ENCODE results near the gene SART3.
"Not testable (repeated sequence)": the region's sequence is repeated elsewhere in the genome, so short reads cannot be mapped to it uniquely, and the experiment has no call there.

SART3 gene

GRCh38 chr12:108597559-108598471 lies 36.8 kb upstream of the SART3 start, which contains the start of gene TMEM119:
Gene TMEM119, minus strand, starts transcription at chr12:108598084. Its CDS starts 5,701 bp downstream, at chr12:108592383.
- no peak for DNase-seq

DNA sequence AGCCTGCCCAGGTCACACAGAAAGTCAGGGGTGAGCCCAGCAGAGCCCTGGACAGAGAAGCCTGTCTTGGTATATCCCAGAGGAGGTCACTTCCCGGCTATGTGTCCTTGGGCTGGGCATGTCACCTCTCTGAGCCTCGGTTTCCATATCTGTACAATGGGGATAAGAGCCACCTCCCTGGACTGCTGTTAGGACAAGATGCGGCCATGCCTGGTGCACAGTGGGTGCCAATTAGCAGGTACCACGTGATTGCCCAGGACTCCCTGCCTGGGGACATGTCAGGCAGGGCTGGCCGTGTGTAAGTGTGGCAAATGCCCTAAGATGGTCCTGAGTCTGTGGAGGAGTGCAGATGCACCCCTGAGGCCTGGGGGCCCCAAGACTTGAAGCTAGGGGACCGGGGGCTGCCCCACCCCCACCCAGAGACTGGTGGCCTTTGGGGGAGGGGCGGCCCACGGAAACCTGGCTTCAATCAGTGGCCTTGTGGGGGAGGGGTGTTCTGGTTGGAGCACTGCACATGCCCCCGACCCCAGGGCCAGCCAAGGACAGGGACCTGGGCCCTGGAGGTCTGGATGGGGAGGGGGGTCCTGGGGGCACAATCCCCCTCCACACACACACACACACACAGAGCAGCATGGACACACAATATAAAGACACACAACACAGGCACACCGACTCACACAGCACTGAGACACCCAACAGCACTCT lies 36.0 kb upstream of the SART3 start:
- no peak for DNase-seq

- DNase-seq = no peak
Observed at GRCh38 chr12:108595711-108596647, 35.0 kb upstream of the SART3 start.

DNA sequence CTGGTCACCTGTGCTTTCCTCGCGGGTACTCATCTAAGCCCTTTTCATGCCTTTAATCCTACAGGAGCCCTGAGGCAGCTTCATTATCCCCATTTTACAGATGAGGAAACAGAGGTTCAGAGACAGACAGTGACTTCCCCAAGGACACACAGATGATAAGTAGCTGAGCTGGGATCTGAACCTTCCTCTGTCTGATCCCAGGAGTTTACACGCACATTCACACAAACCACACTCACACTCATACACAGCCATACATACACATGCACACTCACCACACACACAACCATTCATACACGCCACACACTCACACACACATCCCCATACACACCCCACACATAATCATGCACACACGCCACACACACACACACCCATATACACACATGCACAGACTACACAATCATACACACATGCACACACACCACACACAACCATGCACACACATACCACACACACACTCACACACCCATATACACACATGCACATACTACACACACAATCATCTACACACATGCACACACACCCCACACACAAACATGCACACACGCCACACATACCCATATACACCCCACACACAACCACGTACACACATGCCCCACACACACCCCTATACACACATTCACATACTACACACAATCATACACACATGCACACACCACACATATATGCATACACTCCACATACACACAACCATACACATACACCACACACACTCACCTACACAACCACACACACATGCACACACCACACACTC lies 34.2 kb upstream of the SART3 start:
- no peak for DNase-seq

DNA sequence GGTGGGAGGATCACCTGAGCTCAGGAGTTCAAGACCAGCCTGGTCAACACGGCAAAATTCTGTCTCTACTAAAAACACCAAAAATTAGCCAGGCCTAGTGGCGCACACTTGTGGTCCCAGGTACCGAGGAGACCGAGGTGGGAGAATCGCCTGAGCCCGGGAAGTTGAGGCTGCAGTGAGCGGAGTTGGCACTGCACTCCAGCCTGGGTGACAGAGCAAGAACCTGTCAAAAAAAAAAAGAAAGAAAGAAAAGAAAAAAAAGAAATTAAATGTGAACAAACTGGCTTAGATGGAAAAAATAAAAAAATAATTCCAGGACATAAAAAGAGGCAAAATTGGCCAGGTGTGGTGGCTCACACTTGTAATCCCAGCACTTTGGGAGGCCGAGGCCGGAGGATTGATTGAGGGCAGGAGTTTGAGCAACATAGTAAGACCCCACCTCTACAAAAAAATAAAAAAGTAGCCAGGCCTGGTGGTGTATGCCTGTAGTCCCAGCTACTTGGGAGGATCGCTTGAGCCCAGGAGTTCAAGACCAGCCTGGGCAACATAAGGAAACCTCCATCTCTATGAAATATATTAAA lies 33.4 kb upstream of the SART3 start:
- DNase-seq = no peak

DNA sequence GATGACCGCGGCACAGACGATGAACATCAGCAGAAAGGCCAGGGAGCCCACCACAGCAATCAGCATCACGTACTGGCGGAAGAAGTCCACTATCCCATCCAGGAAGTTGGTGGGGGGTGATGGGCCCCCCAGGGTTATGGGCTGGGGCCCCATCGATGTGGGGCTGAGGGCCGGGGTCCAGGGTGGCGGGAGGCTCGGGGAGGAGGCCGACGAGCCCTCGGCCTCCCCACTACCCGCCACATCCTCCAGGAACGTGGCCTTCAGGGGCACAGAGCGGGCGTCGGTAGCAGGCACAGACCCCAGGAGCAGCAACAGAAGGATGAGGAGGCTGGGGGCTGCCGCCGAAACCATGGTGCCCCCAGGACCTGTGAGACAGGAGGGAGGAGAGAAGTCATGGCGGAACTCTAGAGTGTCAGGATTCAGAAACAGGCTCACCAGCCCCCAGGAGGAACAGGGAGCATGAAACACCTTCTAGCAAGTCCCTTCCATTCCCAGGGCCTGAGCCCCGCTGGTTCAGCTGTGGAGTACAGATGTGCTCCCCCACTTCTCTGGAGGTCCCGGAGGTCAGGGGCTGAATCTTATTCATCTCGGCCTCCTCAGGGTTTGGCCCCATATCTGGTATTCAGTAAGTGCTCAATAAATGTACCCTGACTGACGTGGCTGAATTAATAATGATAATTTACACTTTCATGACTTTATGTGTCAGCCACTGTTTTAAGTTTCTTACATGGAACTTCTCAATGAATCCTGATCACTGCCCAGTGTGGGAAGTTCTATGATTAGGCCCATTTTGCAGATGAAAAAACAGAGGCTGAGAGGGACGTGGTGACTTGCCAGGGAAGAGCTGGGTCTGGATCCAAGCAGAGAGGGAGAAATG lies 31.3 kb upstream of the SART3 start:
- no peak for DNase-seq

- DNase-seq = no peak
Observed at GRCh38 chr12:108591267-108591980, 30.5 kb upstream of the SART3 start.

- DNase-seq = not testable (repeated sequence)
Observed at GRCh38 chr12:108590463-108590862, 29.5 kb upstream of the SART3 start.

GRCh38 chr12:108589840-108590229 lies 28.9 kb upstream of the SART3 start:
- no peak for DNase-seq

DNA sequence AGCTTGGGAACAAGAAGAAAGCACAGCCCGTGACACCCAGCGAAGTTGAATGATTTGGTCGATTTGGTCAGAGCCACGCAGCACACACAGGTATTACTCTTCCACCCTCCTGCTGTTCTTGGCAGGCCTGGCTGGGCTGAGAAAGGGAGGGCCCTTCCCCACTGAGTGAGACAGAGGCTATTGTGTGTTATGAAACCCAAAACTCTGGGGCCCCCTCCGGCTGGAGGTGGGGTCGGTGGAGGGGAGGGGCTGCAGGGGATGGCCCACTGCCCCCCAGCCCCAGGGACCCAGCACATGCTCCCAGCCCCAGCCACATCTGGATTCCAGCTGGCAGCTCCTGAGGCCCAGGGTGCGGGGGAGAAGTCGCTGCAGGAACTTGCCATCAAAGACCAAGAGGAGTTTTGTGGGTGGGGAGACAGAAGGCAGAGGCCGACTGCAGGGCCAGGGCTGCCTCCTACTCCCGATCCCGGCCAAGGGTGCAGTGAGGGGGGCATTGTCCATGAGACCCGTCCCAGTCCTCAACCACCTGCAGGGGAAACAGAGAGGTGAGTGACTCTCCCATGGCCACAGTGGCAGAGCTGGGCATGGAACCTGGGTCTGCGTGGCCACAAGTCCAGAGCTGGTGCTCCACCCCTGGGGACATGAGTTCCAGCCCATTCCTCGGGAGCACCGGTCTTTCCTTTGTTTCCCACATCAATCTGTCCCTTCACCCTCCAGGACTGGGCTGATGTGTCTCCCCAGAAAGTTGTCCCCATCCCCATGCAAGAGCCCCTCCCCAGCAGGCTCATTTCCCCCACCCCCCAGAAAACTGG lies 28.3 kb upstream of the SART3 start:
- no peak for DNase-seq

DNA sequence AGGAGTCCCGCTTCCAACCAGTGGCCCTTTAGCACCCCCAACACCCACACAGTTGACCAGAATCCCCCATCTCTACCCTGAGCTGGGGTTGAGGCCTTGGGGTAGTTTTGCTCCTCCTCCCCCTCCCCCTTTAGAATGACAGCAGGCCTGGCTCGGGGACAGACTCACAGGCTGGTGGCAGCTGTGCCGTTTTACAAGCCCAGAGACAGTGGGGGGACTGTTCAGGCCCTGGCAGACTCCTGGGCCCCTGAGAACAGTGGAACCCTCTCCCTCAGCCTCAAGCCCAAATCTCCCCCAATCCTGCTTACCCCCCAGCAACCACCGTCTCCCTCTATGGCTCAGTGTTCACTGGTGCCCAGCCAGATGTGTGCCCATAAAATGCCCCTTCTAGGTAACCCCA lies 26.9 kb upstream of the SART3 start:
- DNase-seq = no peak

DNA sequence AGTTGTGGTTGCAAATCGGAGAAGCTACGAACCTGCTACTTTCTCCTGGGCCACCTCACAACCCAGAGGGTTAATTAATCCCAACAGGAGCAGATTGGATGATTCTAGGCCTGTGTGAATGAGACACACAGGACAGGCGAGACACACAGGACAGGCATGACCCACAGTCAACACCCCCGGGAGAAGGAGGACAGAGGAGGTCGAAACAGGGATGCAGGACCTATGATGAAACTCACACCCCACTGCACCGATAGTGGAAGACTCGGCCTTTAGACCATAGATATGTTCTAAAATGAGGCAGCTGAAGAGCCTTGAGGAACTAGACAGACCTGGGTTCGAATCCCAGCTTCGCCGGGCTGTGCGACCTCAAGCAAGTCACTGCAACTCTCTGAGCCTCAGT lies 25.3 kb upstream of the SART3 start:
- no peak for DNase-seq

DNA sequence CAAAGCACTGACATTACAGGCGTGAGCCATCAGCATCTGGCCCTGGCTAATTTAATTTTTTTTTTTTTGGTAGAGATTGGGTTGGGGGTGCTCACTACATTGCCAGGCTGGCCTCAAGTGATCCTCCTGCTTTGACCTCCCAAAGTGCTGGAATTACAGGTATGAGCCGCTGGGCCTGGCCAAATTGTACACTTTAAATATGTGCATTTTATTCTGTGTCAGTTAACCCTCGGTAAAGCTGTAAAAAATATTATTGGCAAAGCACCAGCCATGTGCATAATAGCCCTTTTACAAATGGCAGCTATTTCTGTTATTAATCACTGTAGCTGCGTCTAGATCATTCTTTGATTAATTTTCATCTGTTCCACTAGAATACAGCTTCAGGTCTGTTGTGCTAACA lies 24.9 kb upstream of the SART3 start:
- DNase-seq = no peak

DNA sequence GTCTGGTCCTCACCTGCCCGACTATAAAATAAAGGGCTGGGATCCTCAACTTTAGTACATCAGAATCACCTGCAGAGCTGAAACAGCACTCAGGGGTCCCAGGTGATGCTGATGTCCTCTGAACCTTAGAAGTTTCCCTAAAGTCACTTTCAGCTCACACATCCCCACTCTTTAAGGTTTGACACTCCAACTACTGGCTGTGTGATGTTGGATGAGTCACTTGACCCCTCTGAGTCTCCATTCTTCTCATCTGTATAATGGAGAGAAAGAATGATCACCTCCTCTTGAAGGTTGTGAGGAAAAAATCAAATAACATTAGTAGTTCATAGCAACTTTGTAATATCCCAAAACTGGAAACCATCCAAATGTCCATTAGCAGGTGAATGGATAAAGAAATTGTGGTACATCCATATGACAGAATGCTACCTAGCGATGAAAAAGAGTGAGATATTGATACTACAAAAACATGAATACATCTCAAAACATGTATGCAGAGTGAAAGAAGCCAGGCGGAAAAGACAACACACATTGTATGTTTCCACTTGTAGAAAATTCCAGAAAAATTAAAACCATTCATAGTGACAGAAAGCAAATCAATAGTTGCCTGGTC lies 23.6 kb upstream of the SART3 start:
- no peak for DNase-seq

DNA sequence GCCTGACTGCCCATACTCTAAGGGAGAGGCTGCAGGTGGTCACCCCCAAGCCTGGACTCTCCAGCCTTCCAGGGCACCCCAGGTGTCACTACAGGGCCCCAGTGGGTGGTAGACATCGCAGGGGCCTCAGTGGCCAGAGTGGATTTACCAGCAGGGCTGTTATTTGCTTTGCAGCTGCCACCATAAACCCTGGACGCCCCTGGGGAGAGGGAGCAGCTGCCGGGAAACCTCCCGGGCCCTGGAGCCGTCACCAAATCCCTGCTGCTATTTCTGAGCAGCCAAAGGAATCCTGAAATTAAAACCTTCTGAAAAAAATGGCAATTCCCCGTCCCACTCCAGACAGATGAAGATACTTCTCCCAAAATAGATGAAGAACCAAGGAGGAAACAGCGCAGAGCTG lies 23.0 kb upstream of the SART3 start:
- no peak for DNase-seq

- DNase-seq = no peak
Observed at GRCh38 chr12:108582978-108583770, 22.2 kb upstream of the SART3 start.

- DNase-seq = no peak
Observed at GRCh38 chr12:108582509-108582908, 21.5 kb upstream of the SART3 start.

Measured in stimulated activated CD4-positive, alpha-beta T cell treated with anti-CD3 and anti-CD28 coated beads, Interleukin-1b, Interleukin-23, amount 100 ng/mL, for 48 hours (primary cell).